ENCODE results near the gene AGBL3.
"Not testable (repeated sequence)": the region's sequence is repeated elsewhere in the genome, so short reads cannot be mapped to it uniquely, and the experiment has no call there.

The AGBL3 gene

GRCh38 chr7:134966691-134967090, 19.6 kb upstream of the AGBL3 start:
- no peak for DNase-seq

GRCh38 chr7:134968110-134968509, 18.2 kb upstream of the AGBL3 start:
- no peak for DNase-seq

GRCh38 chr7:134981645-134982044, 4.7 kb upstream of the AGBL3 start:
- not testable (repeated sequence) for DNase-seq

- DNase-seq = no peak
These were observed 380 bp upstream of the AGBL3 start for GRCh38 chr7:134985894-134986362.

GRCh38 chr7:134988161-134988560, 1.9 kb downstream of the AGBL3 start:
- no peak for DNase-seq

GRCh38 chr7:134991469-134992339, 5.4 kb downstream of the AGBL3 start:
- DNase-seq = no peak

GRCh38 chr7:134992626-134993179, 6.4 kb downstream of the AGBL3 start:
- DNase-seq = no peak

- no peak for DNase-seq
These were observed 7.7 kb downstream of the AGBL3 start for GRCh38 chr7:134993877-134994456.

- DNase-seq = no peak
These were observed 9.2 kb downstream of the AGBL3 start for GRCh38 chr7:134995239-134996096.

GRCh38 chr7:134996097-134996550, 9.8 kb downstream of the AGBL3 start:
- no peak for DNase-seq

- DNase-seq = no peak
These were observed 11.0 kb downstream of the AGBL3 start for GRCh38 chr7:134997214-134997885.

- DNase-seq = no peak
These were observed 12.8 kb downstream of the AGBL3 start for GRCh38 chr7:134999136-134999535.

- DNase-seq = no peak
These were observed 15.3 kb downstream of the AGBL3 start for GRCh38 chr7:135001390-135002165.

GRCh38 chr7:135012229-135012628, 25.9 kb downstream of the AGBL3 start:
- DNase-seq = no peak

- DNase-seq = no peak
These were observed 37.3 kb downstream of the AGBL3 start for GRCh38 chr7:135023622-135024021.

- DNase-seq = no peak
These were observed 48.9 kb downstream of the AGBL3 start for GRCh38 chr7:135035252-135035651.

GRCh38 chr7:135067017-135067416, 80.7 kb downstream of the AGBL3 start:
- not testable (repeated sequence) for DNase-seq

- DNase-seq = no peak
These were observed 87.8 kb downstream of the AGBL3 start for GRCh38 chr7:135074096-135074495.

GRCh38 chr7:135074531-135074930, 88.2 kb downstream of the AGBL3 start:
- no peak for DNase-seq

GRCh38 chr7:135075716-135076115, 89.4 kb downstream of the AGBL3 start:
- no peak for DNase-seq

GRCh38 chr7:135076882-135077281, 90.6 kb downstream of the AGBL3 start:
- DNase-seq = no peak

- no peak for DNase-seq
These were observed 91.3 kb downstream of the AGBL3 start for GRCh38 chr7:135077642-135078041.

Measured in inflammatory macrophage treated with lipopolysaccharide for 4 hours (primary cell).